ENCODE data around the gene NIT2. TPM values are rescaled to one million over a fixed set of nuclear protein-coding genes. Genes with fewer than 3 reads are reported as not detected.
A peak's percentile ranks its signal among the peaks of the same experiment; 100 is the strongest.

The NIT2 gene
- total RNA-seq (26.0 TPM), polyA plus RNA-seq (ENCODE audit: insufficient read depth in 1 of 8, insufficient read length in 8 of 8, low replicate concordance in 1 of 8) (10 to 100 TPM; 23.9 to 30.9 (median 27.3) TPM)
- long read RNA-seq, donor 1, full-length matches to known transcripts = 3 of 3 reads
- long read RNA-seq, donor 1, partial matches to known transcripts = 0 of 3 reads
- long read RNA-seq, donor 1, other reads (novel, unspliced or antisense) = 0 of 3 reads
- long read RNA-seq, donor 2, full-length matches to known transcripts = 2 of 2 reads
- long read RNA-seq, donor 2, partial matches to known transcripts = 0 of 2 reads
- long read RNA-seq, donor 2, other reads (novel, unspliced or antisense) = 0 of 2 reads
- long read RNA-seq, donor 3, full-length matches to known transcripts = 7 of 7 reads
- long read RNA-seq, donor 3, partial matches to known transcripts = 0 of 7 reads
- long read RNA-seq, donor 3, other reads (novel, unspliced or antisense) = 0 of 7 reads
- long read RNA-seq, donor 4, full-length matches to known transcripts = 8 of 8 reads
- long read RNA-seq, donor 4, partial matches to known transcripts = 0 of 8 reads
- long read RNA-seq, donor 4, other reads (novel, unspliced or antisense) = 0 of 8 reads
- long read RNA-seq, donor 5, full-length matches to known transcripts = 19 of 38 reads
- long read RNA-seq, donor 5, partial matches to known transcripts = 19 of 38 reads
- long read RNA-seq, donor 5, other reads (novel, unspliced or antisense) = 0 of 38 reads
- long read RNA-seq, donor 6, full-length matches to known transcripts = 23 of 23 reads
- long read RNA-seq, donor 6, partial matches to known transcripts = 0 of 23 reads
- long read RNA-seq, donor 6, other reads (novel, unspliced or antisense) = 0 of 23 reads
- long read RNA-seq, donor 7, full-length matches to known transcripts = 13 of 18 reads
- long read RNA-seq, donor 7, partial matches to known transcripts = 5 of 18 reads
- long read RNA-seq, donor 7, other reads (novel, unspliced or antisense) = 0 of 18 reads
- long read RNA-seq, donor 8, full-length matches to known transcripts = 14 of 28 reads
- long read RNA-seq, donor 8, partial matches to known transcripts = 14 of 28 reads
- long read RNA-seq, donor 8, other reads (novel, unspliced or antisense) = 0 of 28 reads
- long read RNA-seq, donor 9, full-length matches to known transcripts = 5 of 5 reads
- long read RNA-seq, donor 9, partial matches to known transcripts = 0 of 5 reads
- long read RNA-seq, donor 9, other reads (novel, unspliced or antisense) = 0 of 5 reads
- long read RNA-seq, donor 10, full-length matches to known transcripts = 13 of 13 reads
- long read RNA-seq, donor 10, partial matches to known transcripts = 0 of 13 reads
- long read RNA-seq, donor 10, other reads (novel, unspliced or antisense) = 0 of 13 reads
- long read RNA-seq, donor 11, full-length matches to known transcripts = 6 of 6 reads
- long read RNA-seq, donor 11, partial matches to known transcripts = 0 of 6 reads
- long read RNA-seq, donor 11, other reads (novel, unspliced or antisense) = 0 of 6 reads

- no peaks in the 10 kb centered on the region for H3K27me3 ChIP-seq (ENCODE audit: control insufficient read depth, insufficient read depth, low read length)
- no peaks in the 10 kb centered on the region for H3K9me3 ChIP-seq (replicated peaks; ENCODE audit: control insufficient read depth, low read depth, low read length)
- H3K4me3 ChIP-seq (ENCODE audit: low read length) = peak within 1 kb of the TSS; percentile 59
- H3K4me1 ChIP-seq (ENCODE audit: control insufficient read depth, insufficient read depth, low read length) = peaks cover 12% of the 10 kb centered on the region
- peak within 1 kb of the TSS; percentile 74 for H3K27ac ChIP-seq (ENCODE audit: low read length)
- WGBS (ENCODE audit: insufficient coverage) = under 1% methylated on average over 77 of the region's 77 CpGs
- H3K36me3 ChIP-seq (ENCODE audit: control insufficient read depth, insufficient read depth, low read length) = peaks cover 9% of the 10 kb centered on the region
- DNase-seq = peak; percentile 94
Observed at GRCh38 chr3:100334488-100335351, at the start of gene NIT2. NIT2 (plus strand) TSS chr3:100334757; CDS start chr3:100334792, 35 bp downstream.

GRCh38 chr3:100288288-100288894 lies 46.2 kb upstream of the NIT2 start:
- DNase-seq = no peak
- Histone ChIP-seq H3K4me1 (ENCODE audit: control insufficient read depth, insufficient read depth, low read length) (no peaks in the 10 kb centered on the region), H3K36me3 (ENCODE audit: control insufficient read depth, insufficient read depth, low read length) (peaks cover 37% of the 10 kb centered on the region), H3K27ac (ENCODE audit: low read length) (no peak overlapping the region), H3K4me3 (ENCODE audit: low read length) (no peak overlapping the region), H3K27me3 (ENCODE audit: control insufficient read depth, insufficient read depth, low read length) (no peaks in the 10 kb centered on the region), H3K9me3 (replicated peaks; ENCODE audit: control insufficient read depth, low read depth, low read length) (no peaks in the 10 kb centered on the region)

- Histone ChIP-seq H3K27ac (ENCODE audit: low read length) (no peak overlapping the region), H3K36me3 (ENCODE audit: control insufficient read depth, insufficient read depth, low read length) (peaks cover 36% of the 10 kb centered on the region), H3K9me3 (replicated peaks; ENCODE audit: control insufficient read depth, low read depth, low read length) (no peaks in the 10 kb centered on the region), H3K27me3 (ENCODE audit: control insufficient read depth, insufficient read depth, low read length) (no peaks in the 10 kb centered on the region), H3K4me1 (ENCODE audit: control insufficient read depth, insufficient read depth, low read length) (no peaks in the 10 kb centered on the region), H3K4me3 (ENCODE audit: low read length) (no peak overlapping the region)
- peak; percentile 30 for DNase-seq
- 100% methylated on average over 1 of the region's 2 CpGs for whole genome bisulfite sequencing (ENCODE audit: insufficient coverage)
Observed at GRCh38 chr3:100289339-100289738, 45.2 kb upstream of the NIT2 start.

GRCh38 chr3:100295089-100295488 lies 39.5 kb upstream of the NIT2 start:
- H3K36me3 ChIP-seq (ENCODE audit: control insufficient read depth, insufficient read depth, low read length) = peaks cover 17% of the 10 kb centered on the region
- H3K4me1 ChIP-seq (ENCODE audit: control insufficient read depth, insufficient read depth, low read length) = no peaks in the 10 kb centered on the region
- no peak overlapping the region for H3K27ac ChIP-seq (ENCODE audit: low read length)
- H3K27me3 ChIP-seq (ENCODE audit: control insufficient read depth, insufficient read depth, low read length) = no peaks in the 10 kb centered on the region
- DNase-seq = no peak
- WGBS (ENCODE audit: insufficient coverage) = no CpG with 5 or more reads among the region's 1 CpG
- no peaks in the 10 kb centered on the region for H3K9me3 ChIP-seq (replicated peaks; ENCODE audit: control insufficient read depth, low read depth, low read length)
- no peak overlapping the region for H3K4me3 ChIP-seq (ENCODE audit: low read length)

- H3K4me3 ChIP-seq (ENCODE audit: low read length) = no peak overlapping the region
- H3K27ac ChIP-seq (ENCODE audit: low read length) = no peak overlapping the region
- no peaks in the 10 kb centered on the region for H3K9me3 ChIP-seq (replicated peaks; ENCODE audit: control insufficient read depth, low read depth, low read length)
- H3K4me1 ChIP-seq (ENCODE audit: control insufficient read depth, insufficient read depth, low read length) = no peaks in the 10 kb centered on the region
- peaks cover 15% of the 10 kb centered on the region for H3K36me3 ChIP-seq (ENCODE audit: control insufficient read depth, insufficient read depth, low read length)
- DNase-seq = no peak
- no peaks in the 10 kb centered on the region for H3K27me3 ChIP-seq (ENCODE audit: control insufficient read depth, insufficient read depth, low read length)
- no CpG with 5 or more reads among the region's 2 CpGs for WGBS (ENCODE audit: insufficient coverage)
Observed at GRCh38 chr3:100297784-100298183, 36.8 kb upstream of the NIT2 start.

- no peaks in the 10 kb centered on the region for H3K4me1 ChIP-seq (ENCODE audit: control insufficient read depth, insufficient read depth, low read length)
- no peaks in the 10 kb centered on the region for H3K27me3 ChIP-seq (ENCODE audit: control insufficient read depth, insufficient read depth, low read length)
- DNase-seq = no peak
- H3K27ac ChIP-seq (ENCODE audit: low read length) = no peak overlapping the region
- H3K4me3 ChIP-seq (ENCODE audit: low read length) = no peak overlapping the region
- no CpG with 5 or more reads among the region's 4 CpGs for WGBS (ENCODE audit: insufficient coverage)
- H3K9me3 ChIP-seq (replicated peaks; ENCODE audit: control insufficient read depth, low read depth, low read length) = no peaks in the 10 kb centered on the region
- peaks cover 14% of the 10 kb centered on the region for H3K36me3 ChIP-seq (ENCODE audit: control insufficient read depth, insufficient read depth, low read length)
Observed at GRCh38 chr3:100299016-100299415, 35.5 kb upstream of the NIT2 start.

- DNase-seq = peak; percentile 21
- no peaks in the 10 kb centered on the region for H3K27me3 ChIP-seq (ENCODE audit: control insufficient read depth, insufficient read depth, low read length)
- no CpG with 5 or more reads among the region's 1 CpG for WGBS (ENCODE audit: insufficient coverage)
- H3K4me3 ChIP-seq (ENCODE audit: low read length) = no peak overlapping the region
- peaks cover 10% of the 10 kb centered on the region for H3K36me3 ChIP-seq (ENCODE audit: control insufficient read depth, insufficient read depth, low read length)
- H3K27ac ChIP-seq (ENCODE audit: low read length) = no peak overlapping the region
- H3K4me1 ChIP-seq (ENCODE audit: control insufficient read depth, insufficient read depth, low read length) = no peaks in the 10 kb centered on the region
- no peaks in the 10 kb centered on the region for H3K9me3 ChIP-seq (replicated peaks; ENCODE audit: control insufficient read depth, low read depth, low read length)
Observed at GRCh38 chr3:100306695-100307094, 27.9 kb upstream of the NIT2 start.

GRCh38 chr3:100310355-100310965 lies 24.1 kb upstream of the NIT2 start:
- DNase-seq = no peak
- no peak overlapping the region for H3K27ac ChIP-seq (ENCODE audit: low read length)
- H3K27me3 ChIP-seq (ENCODE audit: control insufficient read depth, insufficient read depth, low read length) = no peaks in the 10 kb centered on the region
- H3K4me3 ChIP-seq (ENCODE audit: low read length) = no peak overlapping the region
- no CpG with 5 or more reads among the region's 3 CpGs for WGBS (ENCODE audit: insufficient coverage)
- peaks cover 11% of the 10 kb centered on the region for H3K36me3 ChIP-seq (ENCODE audit: control insufficient read depth, insufficient read depth, low read length)
- no peaks in the 10 kb centered on the region for H3K9me3 ChIP-seq (replicated peaks; ENCODE audit: control insufficient read depth, low read depth, low read length)
- H3K4me1 ChIP-seq (ENCODE audit: control insufficient read depth, insufficient read depth, low read length) = no peaks in the 10 kb centered on the region

Measured in muscle of leg (tissue), 16 donors.